ENCODE results near the gene PLAAT4. TPM values are rescaled to one million over a fixed set of nuclear protein-coding genes. Genes with fewer than 3 reads are reported as not detected.

The PLAAT4 gene
- total and polyA plus RNA-seq, 2 of the 8 experiments (the other 6 are each of a cell fraction or from before 2014, with no cell fraction given) = 2.8 to 4.1 TPM

DNA sequence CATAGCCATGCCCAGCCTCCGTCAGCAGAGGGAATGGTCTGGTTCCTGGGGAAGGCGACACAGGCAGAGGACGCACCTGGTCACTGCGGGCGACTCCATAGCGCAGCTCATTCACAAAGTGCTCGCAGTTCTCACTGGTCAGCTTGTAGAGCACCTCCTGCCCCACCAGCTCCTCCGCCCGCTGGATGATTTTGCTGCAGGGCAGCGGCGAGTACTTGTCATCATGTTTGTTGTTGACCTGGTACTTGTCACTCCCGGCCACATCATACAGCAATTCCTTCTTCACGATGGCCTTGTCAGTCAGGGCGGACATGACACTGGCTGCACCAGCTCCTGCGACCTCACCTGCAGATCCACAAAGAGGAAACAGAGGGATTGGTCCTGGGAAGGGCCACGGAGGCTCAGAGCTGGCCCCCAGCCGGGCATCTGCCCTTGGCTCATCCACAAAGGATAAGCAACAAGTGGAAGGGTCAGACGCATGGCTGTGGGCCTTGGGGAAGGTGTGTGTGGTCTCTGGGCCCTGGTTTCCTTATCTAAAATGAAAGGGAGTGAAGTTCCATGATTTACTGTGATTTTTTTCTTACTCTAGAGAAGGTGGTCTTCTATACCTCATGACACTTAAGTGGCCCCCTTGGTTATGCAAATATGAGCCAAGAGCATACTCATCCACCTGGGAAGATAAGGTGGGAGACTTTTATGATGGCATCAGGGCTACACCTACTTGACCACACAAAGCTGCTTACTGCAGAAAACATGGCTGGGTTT, 53.6 kb downstream of the PLAAT4 start (continued):
- TF ChIP-seq, protein P1, sequence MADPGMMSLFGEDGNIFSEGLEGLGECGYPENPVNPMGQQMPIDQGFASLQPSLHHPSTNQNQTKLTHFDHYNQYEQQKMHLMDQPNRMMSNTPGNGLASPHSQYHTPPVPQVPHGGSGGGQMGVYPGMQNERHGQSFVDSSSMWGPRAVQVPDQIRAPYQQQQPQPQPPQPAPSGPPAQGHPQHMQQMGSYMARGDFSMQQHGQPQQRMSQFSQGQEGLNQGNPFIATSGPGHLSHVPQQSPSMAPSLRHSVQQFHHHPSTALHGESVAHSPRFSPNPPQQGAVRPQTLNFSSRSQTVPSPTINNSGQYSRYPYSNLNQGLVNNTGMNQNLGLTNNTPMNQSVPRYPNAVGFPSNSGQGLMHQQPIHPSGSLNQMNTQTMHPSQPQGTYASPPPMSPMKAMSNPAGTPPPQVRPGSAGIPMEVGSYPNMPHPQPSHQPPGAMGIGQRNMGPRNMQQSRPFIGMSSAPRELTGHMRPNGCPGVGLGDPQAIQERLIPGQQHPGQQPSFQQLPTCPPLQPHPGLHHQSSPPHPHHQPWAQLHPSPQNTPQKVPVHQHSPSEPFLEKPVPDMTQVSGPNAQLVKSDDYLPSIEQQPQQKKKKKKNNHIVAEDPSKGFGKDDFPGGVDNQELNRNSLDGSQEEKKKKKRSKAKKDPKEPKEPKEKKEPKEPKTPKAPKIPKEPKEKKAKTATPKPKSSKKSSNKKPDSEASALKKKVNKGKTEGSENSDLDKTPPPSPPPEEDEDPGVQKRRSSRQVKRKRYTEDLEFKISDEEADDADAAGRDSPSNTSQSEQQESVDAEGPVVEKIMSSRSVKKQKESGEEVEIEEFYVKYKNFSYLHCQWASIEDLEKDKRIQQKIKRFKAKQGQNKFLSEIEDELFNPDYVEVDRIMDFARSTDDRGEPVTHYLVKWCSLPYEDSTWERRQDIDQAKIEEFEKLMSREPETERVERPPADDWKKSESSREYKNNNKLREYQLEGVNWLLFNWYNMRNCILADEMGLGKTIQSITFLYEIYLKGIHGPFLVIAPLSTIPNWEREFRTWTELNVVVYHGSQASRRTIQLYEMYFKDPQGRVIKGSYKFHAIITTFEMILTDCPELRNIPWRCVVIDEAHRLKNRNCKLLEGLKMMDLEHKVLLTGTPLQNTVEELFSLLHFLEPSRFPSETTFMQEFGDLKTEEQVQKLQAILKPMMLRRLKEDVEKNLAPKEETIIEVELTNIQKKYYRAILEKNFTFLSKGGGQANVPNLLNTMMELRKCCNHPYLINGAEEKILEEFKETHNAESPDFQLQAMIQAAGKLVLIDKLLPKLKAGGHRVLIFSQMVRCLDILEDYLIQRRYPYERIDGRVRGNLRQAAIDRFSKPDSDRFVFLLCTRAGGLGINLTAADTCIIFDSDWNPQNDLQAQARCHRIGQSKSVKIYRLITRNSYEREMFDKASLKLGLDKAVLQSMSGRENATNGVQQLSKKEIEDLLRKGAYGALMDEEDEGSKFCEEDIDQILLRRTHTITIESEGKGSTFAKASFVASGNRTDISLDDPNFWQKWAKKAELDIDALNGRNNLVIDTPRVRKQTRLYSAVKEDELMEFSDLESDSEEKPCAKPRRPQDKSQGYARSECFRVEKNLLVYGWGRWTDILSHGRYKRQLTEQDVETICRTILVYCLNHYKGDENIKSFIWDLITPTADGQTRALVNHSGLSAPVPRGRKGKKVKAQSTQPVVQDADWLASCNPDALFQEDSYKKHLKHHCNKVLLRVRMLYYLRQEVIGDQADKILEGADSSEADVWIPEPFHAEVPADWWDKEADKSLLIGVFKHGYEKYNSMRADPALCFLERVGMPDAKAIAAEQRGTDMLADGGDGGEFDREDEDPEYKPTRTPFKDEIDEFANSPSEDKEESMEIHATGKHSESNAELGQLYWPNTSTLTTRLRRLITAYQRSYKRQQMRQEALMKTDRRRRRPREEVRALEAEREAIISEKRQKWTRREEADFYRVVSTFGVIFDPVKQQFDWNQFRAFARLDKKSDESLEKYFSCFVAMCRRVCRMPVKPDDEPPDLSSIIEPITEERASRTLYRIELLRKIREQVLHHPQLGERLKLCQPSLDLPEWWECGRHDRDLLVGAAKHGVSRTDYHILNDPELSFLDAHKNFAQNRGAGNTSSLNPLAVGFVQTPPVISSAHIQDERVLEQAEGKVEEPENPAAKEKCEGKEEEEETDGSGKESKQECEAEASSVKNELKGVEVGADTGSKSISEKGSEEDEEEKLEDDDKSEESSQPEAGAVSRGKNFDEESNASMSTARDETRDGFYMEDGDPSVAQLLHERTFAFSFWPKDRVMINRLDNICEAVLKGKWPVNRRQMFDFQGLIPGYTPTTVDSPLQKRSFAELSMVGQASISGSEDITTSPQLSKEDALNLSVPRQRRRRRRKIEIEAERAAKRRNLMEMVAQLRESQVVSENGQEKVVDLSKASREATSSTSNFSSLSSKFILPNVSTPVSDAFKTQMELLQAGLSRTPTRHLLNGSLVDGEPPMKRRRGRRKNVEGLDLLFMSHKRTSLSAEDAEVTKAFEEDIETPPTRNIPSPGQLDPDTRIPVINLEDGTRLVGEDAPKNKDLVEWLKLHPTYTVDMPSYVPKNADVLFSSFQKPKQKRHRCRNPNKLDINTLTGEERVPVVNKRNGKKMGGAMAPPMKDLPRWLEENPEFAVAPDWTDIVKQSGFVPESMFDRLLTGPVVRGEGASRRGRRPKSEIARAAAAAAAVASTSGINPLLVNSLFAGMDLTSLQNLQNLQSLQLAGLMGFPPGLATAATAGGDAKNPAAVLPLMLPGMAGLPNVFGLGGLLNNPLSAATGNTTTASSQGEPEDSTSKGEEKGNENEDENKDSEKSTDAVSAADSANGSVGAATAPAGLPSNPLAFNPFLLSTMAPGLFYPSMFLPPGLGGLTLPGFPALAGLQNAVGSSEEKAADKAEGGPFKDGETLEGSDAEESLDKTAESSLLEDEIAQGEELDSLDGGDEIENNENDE (IDR thresholded peaks at IDR 0.05; ENCODE audit: insufficient replicate concordance, low read length) = no peak
- no peak for TF ChIP-seq ZNF274 (IDR thresholded peaks at IDR 0.05; ENCODE audit: borderline replicate concordance, extremely low read depth, low read length)
- no peak for TF ChIP-seq NANOG (IDR thresholded peaks at IDR 0.05; ENCODE audit: insufficient read depth, low read depth, low read length, poor library complexity, severe bottlenecking)
- TF ChIP-seq CHD1 (IDR thresholded peaks at IDR 0.05; ENCODE audit: low read depth, low read length) = no peak
- no peak for TF ChIP-seq SUZ12 (IDR thresholded peaks at IDR 0.05; ENCODE audit: low read length)
- TF ChIP-seq CHD2 (IDR thresholded peaks at IDR 0.05; ENCODE audit: low read length) = no peak
- TF ChIP-seq, protein P2, sequence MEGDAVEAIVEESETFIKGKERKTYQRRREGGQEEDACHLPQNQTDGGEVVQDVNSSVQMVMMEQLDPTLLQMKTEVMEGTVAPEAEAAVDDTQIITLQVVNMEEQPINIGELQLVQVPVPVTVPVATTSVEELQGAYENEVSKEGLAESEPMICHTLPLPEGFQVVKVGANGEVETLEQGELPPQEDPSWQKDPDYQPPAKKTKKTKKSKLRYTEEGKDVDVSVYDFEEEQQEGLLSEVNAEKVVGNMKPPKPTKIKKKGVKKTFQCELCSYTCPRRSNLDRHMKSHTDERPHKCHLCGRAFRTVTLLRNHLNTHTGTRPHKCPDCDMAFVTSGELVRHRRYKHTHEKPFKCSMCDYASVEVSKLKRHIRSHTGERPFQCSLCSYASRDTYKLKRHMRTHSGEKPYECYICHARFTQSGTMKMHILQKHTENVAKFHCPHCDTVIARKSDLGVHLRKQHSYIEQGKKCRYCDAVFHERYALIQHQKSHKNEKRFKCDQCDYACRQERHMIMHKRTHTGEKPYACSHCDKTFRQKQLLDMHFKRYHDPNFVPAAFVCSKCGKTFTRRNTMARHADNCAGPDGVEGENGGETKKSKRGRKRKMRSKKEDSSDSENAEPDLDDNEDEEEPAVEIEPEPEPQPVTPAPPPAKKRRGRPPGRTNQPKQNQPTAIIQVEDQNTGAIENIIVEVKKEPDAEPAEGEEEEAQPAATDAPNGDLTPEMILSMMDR (IDR thresholded peaks at IDR 0.05; ENCODE audit: control extremely low read depth in 1 of 3, insufficient read depth in 1 of 3, low read depth in 1 of 3, low read length in 3 of 3) = no peak

All from H1 (cell line).